G401 (cell line): ENCODE results near the gene PGBD1. TPM values are rescaled to one million over a fixed set of nuclear protein-coding genes. Genes with fewer than 3 reads are reported as not detected.

Source experiments
- total RNA-seq: library from RNA; depleted of rRNA; stranded (reverse); fragments of >200 nt; shearing (Covaris generic); gene quantifications from 2 replicates; pipeline ENCODE4 v1.2.3, GENCODE V29; 2014; rRNA removed

Gene PGBD1
- total RNA-seq, 1 experiment from 2014 or later: 8.2 TPM

Other genes with a start within 250 kb of the PGBD1 start
- gene ZNF165, start 201.0 kb upstream of the PGBD1 start, total RNA-seq: 2.2 and 2.7 TPM in 2 replicates
- gene ZSCAN16, start 157.0 kb upstream of the PGBD1 start, total RNA-seq: not detected in 2 replicates
- gene ZKSCAN8, start 139.7 kb upstream of the PGBD1 start, total RNA-seq: 9.0 and 11.3 TPM in 2 replicates
- 7.3 and 10.1 TPM in 2 replicates for gene ZSCAN9, start 56.3 kb upstream of the PGBD1 start, total RNA-seq
- gene ZKSCAN4, start 29.3 kb upstream of the PGBD1 start, total RNA-seq: 3.4 and 6.4 TPM in 2 replicates
- not detected in 2 replicates for gene NKAPL, start 22.3 kb upstream of the PGBD1 start, total RNA-seq
- 11.1 and 14.3 TPM in 2 replicates for gene ZSCAN26, start 14.4 kb upstream of the PGBD1 start, total RNA-seq
- gene ZSCAN31, start 54.6 kb downstream of the PGBD1 start, total RNA-seq: 6.8 and 10.6 TPM in 2 replicates
- 3.0 and 5.2 TPM in 2 replicates for gene ZKSCAN3, start 68.4 kb downstream of the PGBD1 start, total RNA-seq
- gene ZSCAN12, start 118.2 kb downstream of the PGBD1 start, total RNA-seq: 5.8 and 7.0 TPM in 2 replicates
- gene ZSCAN23, start 161.9 kb downstream of the PGBD1 start, total RNA-seq: 0.25 and 0.81 TPM in 2 replicates
- not detected in 2 replicates for gene GPX6, start 234.2 kb downstream of the PGBD1 start, total RNA-seq
- gene GPX5, start 244.3 kb downstream of the PGBD1 start, total RNA-seq: not detected in 2 replicates